ENCODE measurements around the gene TXNRD1.

TXNRD1 gene

GRCh38 chr12:104281636-104282035 is 66.1 kb downstream of the TXNRD1 start:
- DNase-seq = no peak

DNA sequence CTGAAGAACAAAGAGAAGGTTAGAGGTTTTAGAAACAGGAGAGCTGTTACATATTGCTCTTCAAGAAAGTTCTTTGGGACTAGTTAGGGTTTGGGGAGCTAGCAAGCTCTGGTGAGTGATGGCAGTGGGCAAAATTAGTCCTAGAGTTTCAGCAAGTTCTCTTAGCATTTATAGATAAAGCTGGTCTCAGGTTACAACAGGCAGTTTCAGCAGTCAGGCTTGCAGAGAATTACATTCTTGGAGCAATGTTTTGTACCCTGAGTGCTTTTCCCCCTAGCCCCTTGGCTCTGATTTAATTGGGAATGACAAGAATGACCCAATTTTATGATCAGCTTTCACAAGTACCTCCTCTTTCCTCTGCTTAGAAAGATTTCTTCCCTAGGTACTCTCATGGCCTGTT is 66.5 kb downstream of the TXNRD1 start:
- no peak for DNase-seq

- DNase-seq = peak; percentile 34
Observed at GRCh38 chr12:104285740-104286515, 70.3 kb downstream of the TXNRD1 start.

DNA sequence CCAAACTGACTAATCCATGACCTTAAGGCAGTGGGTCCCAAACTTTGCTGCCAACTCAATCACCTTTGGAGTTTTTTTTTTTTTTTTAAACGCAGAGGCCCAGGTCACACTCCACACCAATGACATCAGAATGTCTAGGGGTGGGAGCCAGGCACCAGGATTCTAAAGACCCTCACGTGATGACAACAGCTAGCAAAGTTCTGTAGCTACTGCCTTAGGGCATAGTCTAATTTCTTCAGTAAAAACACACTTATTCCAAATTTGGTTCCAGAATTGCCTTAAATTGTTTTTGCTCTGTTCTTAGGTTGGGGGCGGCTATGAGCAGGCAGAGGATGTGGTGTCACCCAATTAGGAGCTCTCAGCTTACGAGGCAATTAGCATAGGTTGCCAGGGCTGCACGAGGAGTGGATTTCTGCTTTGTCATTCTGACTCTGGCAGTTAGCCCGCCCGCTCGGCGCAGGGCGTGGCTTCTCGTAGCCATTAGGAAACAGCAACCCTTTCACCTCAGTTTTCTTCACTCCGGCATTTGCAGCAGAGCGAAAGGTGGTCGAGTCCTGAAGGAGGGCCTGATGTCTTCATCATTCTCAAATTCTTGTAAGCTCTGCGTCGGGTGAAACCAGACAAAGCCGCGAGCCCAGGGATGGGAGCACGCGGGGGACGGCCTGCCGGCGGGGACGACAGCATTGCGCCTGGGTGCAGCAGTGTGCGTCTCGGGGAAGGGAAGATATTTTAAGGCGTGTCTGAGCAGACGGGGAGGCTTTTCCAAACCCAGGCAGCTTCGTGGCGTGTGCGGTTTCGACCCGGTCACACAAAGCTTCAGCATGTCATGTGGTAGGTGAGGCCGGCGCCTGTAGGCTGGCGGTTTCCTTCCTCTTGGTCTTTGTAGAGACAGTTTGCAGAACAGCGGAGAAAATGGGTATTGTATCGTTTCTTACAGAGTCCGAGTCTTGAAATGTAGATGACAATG is 71.2 kb downstream of the TXNRD1 start:
- peak; percentile 98 for DNase-seq

DNA sequence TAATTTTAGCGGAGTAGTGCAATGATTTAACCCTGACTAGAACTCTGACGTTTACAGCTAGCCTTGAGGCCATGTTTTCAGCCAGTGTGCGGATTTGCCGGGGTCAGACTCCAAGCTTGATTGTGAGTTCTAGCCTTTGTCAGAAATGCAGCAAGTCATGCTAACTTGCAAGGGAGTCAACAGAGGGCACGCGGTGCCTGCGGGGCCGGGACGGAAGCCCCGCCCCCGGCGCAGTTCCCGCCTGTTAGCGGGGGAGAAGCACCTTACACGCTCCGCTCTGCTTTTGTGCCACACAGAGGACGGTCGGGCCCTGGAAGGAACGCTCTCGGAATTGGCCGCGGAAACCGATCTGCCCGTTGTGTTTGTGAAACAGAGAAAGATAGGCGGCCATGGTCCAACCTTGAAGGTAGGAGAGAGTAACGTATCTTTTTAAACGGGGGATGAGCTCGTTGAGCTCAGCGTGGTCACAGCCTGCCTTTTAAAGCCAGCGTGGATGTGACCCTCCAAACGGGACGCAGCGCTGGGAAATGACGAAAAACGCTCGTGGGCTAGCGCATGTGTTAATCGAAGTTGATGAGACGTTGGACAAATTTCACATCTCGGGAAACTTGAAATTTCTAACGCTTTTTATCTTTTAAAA is 73.2 kb downstream of the TXNRD1 start:
- DNase-seq = peak; percentile 93

DNA sequence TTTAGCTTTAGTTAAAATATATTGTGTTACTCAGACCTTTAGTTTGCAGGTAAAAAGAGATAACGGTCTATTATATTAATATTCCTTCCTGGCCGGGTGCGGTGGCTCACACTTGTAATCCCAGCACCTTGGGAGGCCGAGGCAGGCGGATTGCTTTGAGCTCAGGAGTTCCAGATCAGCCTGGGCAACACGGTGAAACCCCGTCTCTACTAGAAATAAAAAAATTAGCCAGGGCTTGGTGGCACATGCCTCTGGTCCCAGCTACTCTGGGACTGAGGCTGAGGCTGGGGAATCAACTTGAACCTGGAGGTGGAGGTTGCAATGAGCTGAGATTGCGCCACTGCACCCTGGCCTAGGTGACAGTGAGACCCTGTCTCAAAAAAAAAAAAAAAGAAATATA is 74.7 kb downstream of the TXNRD1 start:
- no peak for DNase-seq

GRCh38 chr12:104290855-104291254 is 75.3 kb downstream of the TXNRD1 start:
- no peak for DNase-seq

DNA sequence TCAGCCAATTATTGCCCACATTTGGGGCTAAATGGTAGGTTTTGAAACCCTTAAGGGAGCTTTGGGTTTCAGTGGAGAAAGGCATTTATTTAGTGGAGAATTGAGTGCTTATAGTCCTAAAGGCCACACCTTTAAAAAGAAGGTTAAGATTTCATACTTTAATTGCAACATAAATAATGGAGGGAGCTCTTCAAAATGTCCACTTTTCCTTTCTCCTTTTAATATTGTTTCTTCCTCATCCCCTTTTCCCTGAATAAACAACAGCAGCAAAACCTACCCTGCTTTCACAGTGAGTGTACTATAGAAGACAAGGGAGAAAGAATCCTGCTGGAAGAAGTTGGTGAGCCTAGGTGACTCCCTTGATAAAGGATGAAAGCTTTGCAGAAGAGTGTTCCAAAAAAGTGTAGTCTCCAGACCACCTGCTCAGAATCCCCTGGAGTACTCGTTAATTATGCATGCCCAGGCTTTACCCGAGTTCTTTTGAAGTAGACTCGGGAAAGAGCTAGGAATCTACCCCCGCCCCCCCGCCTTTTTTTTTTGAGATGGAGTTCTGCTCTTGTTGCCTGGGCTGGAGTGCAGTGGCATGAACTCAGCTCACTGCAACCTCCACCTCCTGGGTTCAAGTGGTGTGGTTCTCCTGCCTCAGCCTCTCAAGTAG is 76.4 kb downstream of the TXNRD1 start:
- DNase-seq = no peak

DNA sequence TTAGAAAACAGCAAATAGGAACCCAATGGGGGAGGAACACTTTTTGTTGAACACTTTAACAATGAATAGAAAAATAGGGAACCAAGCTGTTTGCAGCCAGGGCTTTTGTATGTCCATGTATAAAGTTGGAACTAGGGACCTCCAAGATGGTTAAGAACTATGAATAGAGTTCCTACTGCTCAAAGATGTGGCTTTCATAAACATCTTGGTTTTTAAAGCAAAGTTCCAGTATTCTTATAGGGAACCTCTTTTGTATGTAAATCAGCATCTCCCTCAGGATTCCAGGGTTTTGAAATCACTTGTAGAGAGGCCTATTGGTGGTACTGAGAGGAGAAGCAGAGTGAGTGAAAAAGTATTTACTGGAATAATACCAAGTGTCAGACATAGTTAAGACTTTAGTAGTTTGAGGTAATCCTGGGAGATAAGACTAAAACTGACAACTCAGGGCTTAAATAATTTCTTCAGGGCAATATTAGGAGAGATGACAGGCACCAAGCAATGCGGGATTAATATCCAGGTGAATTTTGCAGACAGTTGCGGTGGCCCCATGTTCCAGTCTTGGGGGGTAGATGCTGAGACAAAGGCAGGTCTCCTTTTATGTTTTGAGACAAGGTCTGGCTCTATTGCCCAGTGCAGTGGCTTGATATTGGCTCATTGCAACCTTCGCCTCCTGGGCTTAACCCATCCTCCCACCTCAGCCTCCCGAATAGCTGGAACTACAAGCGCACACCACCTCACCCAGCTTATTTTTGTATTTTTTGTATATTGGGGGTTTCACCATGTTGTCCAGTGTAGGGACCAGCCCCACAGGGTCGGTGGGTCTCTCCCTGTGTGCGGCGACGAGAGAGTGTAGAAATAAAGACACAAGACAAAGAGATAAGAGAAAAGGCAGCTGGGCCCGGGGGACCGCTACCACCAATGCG is 77.6 kb downstream of the TXNRD1 start:
- no peak for DNase-seq

- peak; percentile 26 for DNase-seq
Observed at GRCh38 chr12:104294158-104294859, 78.7 kb downstream of the TXNRD1 start.

DNA sequence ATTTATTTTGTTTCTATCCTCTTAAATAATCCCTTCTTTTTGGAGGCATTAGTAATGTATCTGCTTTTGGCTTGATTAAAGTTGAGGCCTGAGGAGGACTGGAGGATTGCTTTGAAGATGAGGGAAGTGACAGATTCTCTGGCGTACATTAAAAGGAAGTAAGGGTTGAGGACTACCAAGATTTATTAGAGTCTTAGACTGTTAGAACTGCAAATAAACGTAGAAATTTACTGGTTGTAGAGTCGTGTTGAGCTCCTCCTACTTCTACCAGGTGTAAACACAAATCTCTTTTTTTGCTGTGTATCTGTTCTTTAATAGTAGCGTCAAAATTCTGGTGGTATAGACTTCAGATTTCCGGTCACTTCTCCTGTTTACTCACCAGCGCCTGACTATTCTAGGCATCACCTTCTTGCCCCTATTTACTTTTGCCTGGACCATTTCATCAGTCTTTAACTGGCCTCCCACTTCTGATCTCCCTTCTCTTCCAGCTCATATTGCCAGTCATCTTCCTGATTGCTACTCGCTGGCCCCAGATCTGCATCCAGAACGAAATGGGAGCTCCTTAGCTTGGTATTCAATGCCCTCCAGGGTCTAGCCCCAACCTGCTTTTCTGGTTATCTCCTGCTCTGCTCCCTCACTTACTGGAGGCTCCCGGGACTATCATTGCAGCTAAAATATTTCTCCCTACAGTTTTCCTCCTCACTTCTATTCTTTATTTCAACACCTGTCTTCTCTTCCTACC is 79.5 kb downstream of the TXNRD1 start:
- DNase-seq = no peak

DNA sequence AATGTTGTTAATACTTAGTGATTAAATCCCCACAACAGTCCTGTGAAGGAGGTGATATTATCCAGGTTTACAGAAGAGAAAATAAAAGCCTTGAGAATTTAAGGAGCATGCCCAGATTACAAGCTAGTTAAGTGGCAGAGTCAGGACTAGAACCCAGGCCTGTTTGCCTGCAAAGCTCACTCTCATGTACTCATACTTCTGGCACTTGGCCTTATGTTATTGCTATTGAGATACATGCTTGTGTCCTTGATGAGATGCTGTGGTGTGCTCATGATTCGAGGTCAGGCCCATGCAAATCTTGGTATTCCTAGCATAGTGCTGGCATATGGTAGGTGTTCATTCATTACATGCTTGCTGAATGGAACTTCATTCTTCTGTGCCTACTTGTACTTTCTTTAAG is 80.4 kb downstream of the TXNRD1 start:
- DNase-seq = no peak

GRCh38 chr12:104296718-104297117 is 81.1 kb downstream of the TXNRD1 start:
- no peak for DNase-seq

- DNase-seq = no peak
Observed at GRCh38 chr12:104297477-104298113, 82.0 kb downstream of the TXNRD1 start.

DNA sequence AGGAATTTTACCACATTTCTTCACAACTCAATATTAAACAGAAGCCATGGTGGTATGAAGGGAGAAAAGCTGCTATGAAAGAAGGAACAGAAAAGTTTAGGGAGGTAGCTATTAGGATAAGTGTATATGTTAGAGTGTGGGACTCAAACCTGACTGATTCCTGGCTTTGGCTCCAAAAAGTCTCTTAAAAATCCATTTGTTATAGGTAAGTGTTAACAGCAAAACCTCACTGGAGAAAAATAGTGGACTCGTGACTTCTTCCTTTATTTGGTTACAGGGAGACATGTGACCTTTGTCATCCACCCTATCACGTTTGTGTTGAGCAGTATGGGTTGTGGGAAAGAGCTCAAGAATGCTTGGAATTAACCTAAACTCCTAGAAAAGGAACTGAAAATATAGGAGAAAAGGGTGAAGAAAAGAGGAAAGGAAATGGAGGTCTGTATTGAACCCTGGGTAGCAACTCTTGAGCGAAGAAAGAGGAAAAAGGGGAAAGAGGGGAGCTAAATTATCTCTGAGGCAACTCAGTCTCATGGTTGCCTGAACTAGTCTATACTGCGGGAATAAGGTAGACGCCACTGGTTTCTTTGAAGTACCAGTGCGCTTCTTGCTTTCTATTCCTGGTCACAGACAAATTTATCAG is 84.4 kb downstream of the TXNRD1 start:
- DNase-seq = no peak

DNA sequence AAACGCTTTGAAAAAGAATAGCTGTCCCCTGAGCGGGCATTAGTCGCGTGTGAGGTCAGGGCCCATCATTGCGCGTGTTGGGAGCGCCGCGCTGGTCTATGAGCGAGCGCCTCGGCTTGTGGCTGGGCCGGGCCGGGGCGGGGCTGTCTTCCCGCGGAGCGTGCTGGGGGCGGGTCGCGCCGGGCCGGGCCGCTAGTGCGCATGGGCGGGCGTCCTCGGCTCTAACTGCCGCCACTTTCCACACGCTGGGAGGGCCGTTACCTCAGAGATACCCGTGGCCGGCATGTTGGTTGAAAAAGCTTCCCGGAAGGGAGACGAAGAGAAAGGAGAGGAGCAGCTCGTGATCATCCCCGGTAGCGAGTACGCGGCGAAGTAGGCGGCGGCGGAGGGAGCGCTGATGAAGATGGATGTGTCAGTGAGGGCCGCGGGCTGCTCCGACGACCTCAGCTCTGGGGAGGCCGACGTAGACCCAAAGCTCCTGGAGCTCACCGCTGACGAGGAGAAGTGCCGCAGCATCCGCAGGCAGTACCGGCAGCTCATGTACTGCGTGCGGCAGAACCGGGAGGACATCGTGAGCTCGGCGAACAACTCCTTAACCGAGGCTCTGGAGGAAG is 88.1 kb downstream of the TXNRD1 start, which contains the start of gene EID3:
EID3 (plus strand) TSS at position 202 of the 614 bp plus-strand sequence; CDS start at position 398, 196 bp downstream.
- DNase-seq = peak; percentile 94

GRCh38 chr12:104304261-104305009 is 88.9 kb downstream of the TXNRD1 start:
- DNase-seq = no peak

DNA sequence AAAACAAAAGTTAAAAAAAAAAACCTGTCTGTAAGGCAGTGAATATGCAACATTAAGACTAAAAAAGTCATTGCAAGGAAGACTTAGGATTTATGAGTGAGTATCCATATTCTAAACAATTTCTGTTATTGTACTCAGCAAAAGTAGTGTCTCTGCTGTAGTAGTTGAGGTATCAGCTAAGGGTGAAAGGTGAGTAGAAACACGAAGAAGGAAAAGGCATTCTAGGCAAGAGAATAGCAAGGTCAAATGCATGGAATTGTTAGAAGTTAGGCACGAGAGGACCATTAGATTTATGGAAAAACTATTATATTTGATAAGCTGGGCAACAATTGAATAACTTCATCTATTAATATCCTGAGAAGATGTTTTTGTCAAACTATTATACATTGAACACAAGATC is 89.8 kb downstream of the TXNRD1 start:
- DNase-seq = no peak
